NOMO-1 treated with dmso at 0.1 percent for 144 hours (cell line): ENCODE data around the gene MAP4K5.
"Not testable (repeated sequence)": the region's sequence is repeated elsewhere in the genome, so short reads cannot be mapped to it uniquely, and the experiment has no call there.

ENCODE experiments used
- DNase-seq: peaks from one replicate; lab custom pipeline; 2025; ENCODE audit not compliant: unreplicated experiment; lab: John Stamatoyannopoulos, UW

Gene MAP4K5

GRCh38 chr14:50533241-50533705 lies 904 bp upstream of the MAP4K5 start:
- DNase-seq = peak; percentile 81

GRCh38 chr14:50531595-50532501 lies 521 bp downstream of the MAP4K5 start:
- DNase-seq = no peak

- DNase-seq = no peak
These were observed 1.5 kb downstream of the MAP4K5 start for GRCh38 chr14:50530794-50531365.

- DNase-seq = no peak
These were observed 2.0 kb downstream of the MAP4K5 start for GRCh38 chr14:50530358-50530757.

GRCh38 chr14:50529288-50530179 lies 2.8 kb downstream of the MAP4K5 start:
- DNase-seq = no peak

- no peak for DNase-seq
These were observed 4.4 kb downstream of the MAP4K5 start for GRCh38 chr14:50528000-50528399.

GRCh38 chr14:50524731-50525515 lies 7.4 kb downstream of the MAP4K5 start:
- no peak for DNase-seq

GRCh38 chr14:50524060-50524459 lies 8.3 kb downstream of the MAP4K5 start:
- DNase-seq = no peak

- DNase-seq = no peak
These were observed 8.9 kb downstream of the MAP4K5 start for GRCh38 chr14:50523271-50524041.

- no peak for DNase-seq
These were observed 10.4 kb downstream of the MAP4K5 start for GRCh38 chr14:50521912-50522341.

GRCh38 chr14:50520947-50521815 lies 11.2 kb downstream of the MAP4K5 start:
- DNase-seq = no peak

GRCh38 chr14:50516091-50516490 lies 16.3 kb downstream of the MAP4K5 start:
- no peak for DNase-seq

- DNase-seq = no peak
These were observed 19.9 kb downstream of the MAP4K5 start for GRCh38 chr14:50512463-50512862.

- no peak for DNase-seq
These were observed 22.2 kb downstream of the MAP4K5 start for GRCh38 chr14:50510157-50510556.

GRCh38 chr14:50507078-50507477 lies 25.3 kb downstream of the MAP4K5 start:
- DNase-seq = not testable (repeated sequence)

GRCh38 chr14:50501642-50502041 lies 30.7 kb downstream of the MAP4K5 start:
- DNase-seq = no peak

GRCh38 chr14:50497351-50497750 lies 35.0 kb downstream of the MAP4K5 start:
- DNase-seq = no peak

- no peak for DNase-seq
These were observed 42.5 kb downstream of the MAP4K5 start for GRCh38 chr14:50489851-50490250.

- DNase-seq = no peak
These were observed 43.8 kb downstream of the MAP4K5 start for GRCh38 chr14:50488521-50488920.
